K562 (cell line): Measurements from ENCODE around the gene CEMIP. TPM values are rescaled to one million over a fixed set of nuclear protein-coding genes. Genes with fewer than 3 reads are reported as not detected.
A peak's percentile ranks its signal among the peaks of the same experiment; 100 is the strongest.

Source experiments
- ATAC-seq: fragments of 200-7000 bp; cut with Tn5 transposase; 3 replicates; pipeline ENCODE4 v1.9.1; 2020; ENCODE audit warnings: moderate library complexity
- BruUV-seq: library from RNA; stranded (reverse); fragments of 400-500 nt; replicated peaks from 2 replicates; lab custom pipeline; 2021; lab: Mats Ljungman, UMichigan
- CTCF ChIA-PET: fragments of 300-600 bp; formaldehyde crosslinking; extraction: SDS; loops from one replicate; lab custom pipeline; 2021; ENCODE audit warnings: low intra/inter-chr PET ratio; lab: Yijun Ruan, JAX
- POLR2A ChIA-PET: fragments of 300-600, 350-650 bp; sonication (Branson Sonifier 250); formaldehyde crosslinking; extraction: SDS; loops from one replicate; lab custom pipeline; 2021; ENCODE audit warnings: antibody characterized with exemption, inconsistent platforms; lab: Yijun Ruan, JAX
- DNase-seq, 4 experiments: peaks; one replicate each; pipeline versions ENCODE4 v3.0.0 to v3.0.0-alpha.2; 2011 to 2018; ENCODE audit warnings: low spot score in 3 of 4, mixed read lengths in 3 of 4; ENCODE audit errors: extremely low read depth in 1 of 4
- FAIRE-seq: peaks from 2 replicates; lab custom pipeline; 2011; peaks lifted over from hg19 to GRCh38; lab: Jason Lieb, UNC
- H2AFZ ChIP-seq: 2 replicates; pipeline ENCODE4 v1.6.0; 2011; ENCODE audit warnings: low read depth, low read length, control low read depth, inconsistent platforms
- H3K27ac ChIP-seq: fragments of 200-600 bp; 3 replicates; pipeline ENCODE4 v1.8.0; 2011; ENCODE audit warnings: low read depth, mild to moderate bottlenecking, control low read depth, inconsistent platforms, low read length, moderate library complexity, mixed read lengths; ENCODE audit errors: extremely low read depth
- H3K27me3 ChIP-seq, 2 experiments: fragments of 300-600 bp in 1 of 2; 2 replicates in 1 of 2; 3 replicates in 1 of 2; pipeline versions ENCODE4 v1.6.0 to v1.8.0; 2011; ENCODE audit warnings: inconsistent platforms in 2 of 2, low read length in 2 of 2, mild to moderate bottlenecking in 1 of 2, mixed read lengths in 1 of 2, moderate library complexity in 1 of 2; ENCODE audit not compliant: control insufficient read depth in 2 of 2, insufficient read depth in 2 of 2
- H3K36me3 ChIP-seq: fragments of 300-600 bp; 3 replicates; pipeline ENCODE4 v1.8.0; 2011; ENCODE audit warnings: mild to moderate bottlenecking, low read length, inconsistent platforms; ENCODE audit not compliant: control insufficient read depth, insufficient read depth
- H3K4me1 ChIP-seq, 2 experiments: fragments of 200-600 bp in 1 of 2; replicated peaks in 1 of 2; 2 replicates in 1 of 2; 3 replicates in 1 of 2; pipeline versions ENCODE4 v1.5.1 to v1.8.0; 2011; ENCODE audit warnings: inconsistent platforms in 2 of 2, low read length in 2 of 2, mild to moderate bottlenecking in 1 of 2, mixed read lengths in 1 of 2, moderate library complexity in 1 of 2; ENCODE audit not compliant: control insufficient read depth in 2 of 2, insufficient read depth in 2 of 2
- H3K4me2 ChIP-seq: 2 replicates; pipeline ENCODE4 v1.6.1; 2011; ENCODE audit warnings: low read length, control low read depth, inconsistent platforms, mixed read lengths; ENCODE audit not compliant: insufficient read depth
- H3K4me3 ChIP-seq: fragments of 200-600 bp; sonication (generic), shearing (Covaris generic); 2 replicates; pipeline ENCODE4 v1.5.1; 2016; ENCODE audit warnings: control low read depth, inconsistent platforms
- H3K79me2 ChIP-seq: fragments of 200-600 bp; 3 replicates; pipeline ENCODE4 v1.8.0; 2011; ENCODE audit warnings: low read length, inconsistent platforms; ENCODE audit not compliant: control insufficient read depth, insufficient read depth
- H3K9ac ChIP-seq, 2 experiments: 2 replicates each; pipeline versions ENCODE4 v1.6.0 to v1.6.1; 2011; ENCODE audit warnings: low read depth in 2 of 2, low read length in 2 of 2, control low read depth in 1 of 2, inconsistent platforms in 1 of 2, mild to moderate bottlenecking in 1 of 2, mixed read lengths in 1 of 2; ENCODE audit not compliant: insufficient read depth in 1 of 2
- H3K9me1 ChIP-seq: one replicate; pipeline ENCODE4 v1.6.0; 2011; ENCODE audit warnings: inconsistent platforms, mild to moderate bottlenecking, low read length, moderate library complexity; ENCODE audit not compliant: control insufficient read depth, insufficient read depth
- H3K9me3 ChIP-seq: replicated peaks from 2 replicates; pipeline ENCODE4 v1.5.1; 2011; ENCODE audit warnings: low read depth, low read length, inconsistent platforms; ENCODE audit not compliant: control insufficient read depth, insufficient read depth
- H4K20me1 ChIP-seq: replicated peaks from 2 replicates; pipeline ENCODE4 v1.6.1; 2011; ENCODE audit warnings: low read length, inconsistent platforms, mixed read lengths; ENCODE audit not compliant: control insufficient read depth, insufficient read depth
- FUS ChIP-seq: fragments of 200-400 bp; formaldehyde crosslinking; optimal IDR thresholded peaks from 2 replicates; pipeline ENCODE3; 2017; ENCODE audit warnings: low read depth, low read length
- HDAC6 ChIP-seq: IDR thresholded peaks from 2 replicates; pipeline ENCODE4 v1.6.1; 2012; ENCODE audit warnings: low read depth, mild to moderate bottlenecking, control low read depth, inconsistent platforms, low read length, moderate library complexity
- HOXB6 ChIP-seq: fragments of 250-450 bp; sonication (Bioruptor Pico); IDR thresholded peaks from 2 replicates; pipeline ENCODE4 v1.5.1; 2022; ENCODE audit warnings: mild to moderate bottlenecking, borderline replicate concordance
- KAT8 ChIP-seq: fragments of 450-650 bp; IDR thresholded peaks from 2 replicates; pipeline ENCODE4 v1.6.1; 2016; ENCODE audit warnings: low read depth, mild to moderate bottlenecking
- PHTF2 ChIP-seq: fragments of 250-450 bp; sonication (Bioruptor Pico); IDR thresholded peaks from 2 replicates; pipeline ENCODE4 v1.5.0; 2021; ENCODE audit warnings: mild to moderate bottlenecking
- RFX1 ChIP-seq: fragments of 450-650 bp; IDR thresholded peaks from 2 replicates; pipeline ENCODE4 v1.6.1; 2016; ENCODE audit warnings: mild to moderate bottlenecking, moderate library complexity
- SAP30 ChIP-seq: fragments of 200-600 bp; sonication (generic); IDR thresholded peaks from 2 replicates; pipeline ENCODE4 v1.6.1; 2012; ENCODE audit warnings: borderline replicate concordance, low read depth, mild to moderate bottlenecking, moderate library complexity, low read length, control low read depth, inconsistent platforms; ENCODE audit not compliant: insufficient read depth, poor library complexity, severe bottlenecking
- ZBTB8A ChIP-seq: fragments of 450-650 bp; IDR thresholded peaks from 2 replicates; pipeline ENCODE4 v1.6.1; 2018; ENCODE audit warnings: mild to moderate bottlenecking, moderate library complexity; ENCODE audit not compliant: partially characterized antibody
- ZNF311 ChIP-seq: fragments of 250-450 bp; sonication (Bioruptor Pico); IDR thresholded peaks from 2 replicates; pipeline ENCODE4 v1.4.0; 2020; ENCODE audit warnings: mild to moderate bottlenecking, moderate library complexity
- ZNF316 ChIP-seq: fragments of 450-650 bp; IDR thresholded peaks from 2 replicates; pipeline ENCODE4 v1.6.1; 2016
- WGBS: fragments of 100-300 bp; shearing (Covaris generic); methylation state at CpG from one replicate; pipeline ENCODE4 v1.1.6; 2016; ENCODE audit warnings: low coverage, mixed read lengths; ENCODE audit not compliant: insufficient coverage; ENCODE audit errors: missing lambda C conversion rate; 5-methylcytosine and 5-hydroxymethylcytosine counted together
- in situ Hi-C: fragments of 300-500 bp; cut with MboI; formaldehyde crosslinking; loops from 4 replicates; pipeline ENCODE4 v1.15.0; 2018; ENCODE audit warnings: inconsistent platforms, mixed read lengths
- intact Hi-C: fragments of 100-400 bp; cut with micrococcal nuclease; formaldehyde crosslinking; loops from 2 replicates; pipeline ENCODE4 v1.14.2; 2022
- polyA plus RNA-seq, 8 experiments: library from polyadenylated mRNA; depleted of rRNA in 4 of 8; stranded (reverse) in 5 of 8; unstranded in 3 of 8; fragments of >200 nt; fragmentation: Nextera tagmentation in 2 of 8; fragmentation: Illumina TruSeq in 1 of 8; extraction: Ambion mirVana in 2 of 8; extraction: Trizol in 1 of 8; gene quantifications; 2 replicates each; pipeline versions ENCODE4 v1.2.1 to v1.2.3, GENCODE V29; 2011 to 2014; ENCODE audit warnings: inconsistent platforms in 1 of 8, missing spikeins in 1 of 8
- total RNA-seq, 7 experiments: library from RNA; depleted of rRNA in 6 of 7; stranded (reverse); fragments of >200 nt in 6 of 7; fragmentation: Illumina TruSeq in 2 of 7; extraction: Trizol in 2 of 7; gene quantifications; 2 replicates each; pipeline versions ENCODE4 v1.2.1 to v1.2.3, GENCODE V29; 2011 to 2021; ENCODE audit warnings: low replicate concordance in 1 of 7
- TF ChIP-seq, protein P1 (sequence below): sonication (generic); formaldehyde crosslinking; IDR thresholded peaks from 2 replicates; pipeline ENCODE4 v1.8.0; 2023; ENCODE audit warnings: mild to moderate bottlenecking, missing genetic modification reagents
- TF ChIP-seq, protein P2 (sequence below): fragments of 150-350 bp; IDR thresholded peaks from 2 replicates; pipeline ENCODE4 v1.6.1; 2014; ENCODE audit warnings: low read depth, mild to moderate bottlenecking, low read length, borderline replicate concordance

CEMIP gene
- total and polyA plus RNA-seq, 9 of the 15 experiments (the other 6 are each of a cell fraction or from before 2014, with no cell fraction given), result 0.33 TPM; not detected in 8

DNA sequence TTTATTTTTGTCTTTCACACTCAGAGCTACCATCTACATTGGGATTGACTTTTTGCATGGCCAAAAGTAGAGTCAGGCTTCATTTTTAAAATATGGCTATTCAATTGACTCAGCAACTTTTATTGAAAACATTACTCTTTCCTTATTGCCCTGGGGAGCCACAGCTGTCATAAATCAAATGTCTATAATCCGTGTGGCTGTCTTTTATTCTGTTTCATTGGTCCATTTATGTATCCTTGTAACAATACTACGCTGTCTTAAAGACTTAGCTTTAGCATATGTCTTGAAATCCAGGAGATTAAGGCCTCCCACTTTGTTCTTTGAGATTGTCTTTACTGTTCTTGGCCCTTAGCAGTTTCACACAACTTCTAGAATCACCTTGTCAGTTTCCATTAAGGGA, 55.2 kb downstream of the CEMIP start:
- Histone ChIP-seq H3K36me3 (no peaks in the 10 kb centered on the region), H3K9me3 (no peaks in the 10 kb centered on the region), H3K9me1 (no peaks in the 10 kb centered on the region), H3K79me2 (no peaks in the 10 kb centered on the region), H3K4me3 (no peak overlapping the region), H3K4me2 (no peak overlapping the region), H4K20me1 (no peaks in the 10 kb centered on the region; the same call in 1 of the 2 replicates), H2AFZ (no peak overlapping the region), H3K4me1 (no peaks in the 10 kb centered on the region), H3K27ac (no peak overlapping the region), H3K27me3 (peaks cover 9 to 25% of the 10 kb centered on the region in 2 experiments; a peak in 3 of 5 replicates), H3K9ac (no peak overlapping the region)
- intact Hi-C loops (no loop called here), in situ Hi-C loops (no loop called here)
- ChIA-PET CTCF (no interaction called here), POLR2A (no interaction called here)
- DNase-seq (no peak), FAIRE-seq (no peak), ATAC-seq (no peak)
- 0% methylated on average over 2 of the region's 2 CpGs for WGBS
- TF ChIP-seq ZNF316 (peak; percentile 34; the same call in 1 of the 2 replicates), SAP30 (no peak)
- no TSS peak for BruUV-seq

DNA sequence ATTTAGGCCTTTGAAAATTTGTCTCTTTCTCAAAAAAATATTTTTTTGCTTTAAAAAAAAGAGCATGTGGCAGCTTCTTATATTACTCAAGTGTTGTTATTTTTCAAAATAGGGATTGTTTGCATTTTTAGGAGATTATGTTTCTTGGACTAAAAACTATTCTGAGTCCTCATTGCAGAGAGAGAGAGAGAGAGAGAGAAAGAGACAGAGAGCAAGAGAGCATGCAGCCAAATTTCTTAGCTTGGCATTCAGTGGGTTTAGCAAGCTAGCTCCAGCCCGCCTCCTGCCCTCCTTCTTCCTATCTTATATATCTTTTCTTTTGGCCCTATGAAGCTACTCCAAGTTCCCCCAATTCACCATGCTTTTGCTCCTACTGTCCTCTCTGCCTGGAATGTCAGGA, 55.7 kb downstream of the CEMIP start:
- ATAC-seq (no peak), FAIRE-seq (no peak), DNase-seq (no peak)
- Histone ChIP-seq H3K9me3 (no peaks in the 10 kb centered on the region), H3K27ac (no peak overlapping the region), H3K4me1 (no peaks in the 10 kb centered on the region), H3K4me3 (no peak overlapping the region), H3K9me1 (no peaks in the 10 kb centered on the region), H3K4me2 (no peak overlapping the region), H4K20me1 (no peaks in the 10 kb centered on the region; the same call in 1 of the 2 replicates), H3K79me2 (no peaks in the 10 kb centered on the region), H2AFZ (no peak overlapping the region), H3K27me3 (peaks cover 11 to 30% of the 10 kb centered on the region in 2 experiments; a peak in 4 of 5 replicates), H3K36me3 (no peaks in the 10 kb centered on the region), H3K9ac (no peak overlapping the region)
- no TSS peak for BruUV-seq
- POLR2A ChIA-PET, result interaction anchor here (0.6 kb wide), 1 partner anchor 68 kb away, joined by 3 read pairs; no protein-coding TSS in a partner anchor
- CTCF ChIA-PET, result no interaction called here
- WGBS, result 0% methylated on average over 1 of the region's 1 CpG
- in situ Hi-C loops (no loop called here), intact Hi-C loops (no loop called here)
- TF ChIP-seq, protein P1, sequence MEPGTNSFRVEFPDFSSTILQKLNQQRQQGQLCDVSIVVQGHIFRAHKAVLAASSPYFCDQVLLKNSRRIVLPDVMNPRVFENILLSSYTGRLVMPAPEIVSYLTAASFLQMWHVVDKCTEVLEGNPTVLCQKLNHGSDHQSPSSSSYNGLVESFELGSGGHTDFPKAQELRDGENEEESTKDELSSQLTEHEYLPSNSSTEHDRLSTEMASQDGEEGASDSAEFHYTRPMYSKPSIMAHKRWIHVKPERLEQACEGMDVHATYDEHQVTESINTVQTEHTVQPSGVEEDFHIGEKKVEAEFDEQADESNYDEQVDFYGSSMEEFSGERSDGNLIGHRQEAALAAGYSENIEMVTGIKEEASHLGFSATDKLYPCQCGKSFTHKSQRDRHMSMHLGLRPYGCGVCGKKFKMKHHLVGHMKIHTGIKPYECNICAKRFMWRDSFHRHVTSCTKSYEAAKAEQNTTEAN (CRISPR knock-in tag), result no peak
- TF ChIP-seq RFX1 (no peak), FUS (no peak), ZBTB8A (no peak), KAT8 (no peak), PHTF2 (CRISPR knock-in tag) (no peak), HOXB6 (no peak), ZNF311 (CRISPR knock-in tag) (no peak), HDAC6 (no peak)
- TF ChIP-seq, protein P2, sequence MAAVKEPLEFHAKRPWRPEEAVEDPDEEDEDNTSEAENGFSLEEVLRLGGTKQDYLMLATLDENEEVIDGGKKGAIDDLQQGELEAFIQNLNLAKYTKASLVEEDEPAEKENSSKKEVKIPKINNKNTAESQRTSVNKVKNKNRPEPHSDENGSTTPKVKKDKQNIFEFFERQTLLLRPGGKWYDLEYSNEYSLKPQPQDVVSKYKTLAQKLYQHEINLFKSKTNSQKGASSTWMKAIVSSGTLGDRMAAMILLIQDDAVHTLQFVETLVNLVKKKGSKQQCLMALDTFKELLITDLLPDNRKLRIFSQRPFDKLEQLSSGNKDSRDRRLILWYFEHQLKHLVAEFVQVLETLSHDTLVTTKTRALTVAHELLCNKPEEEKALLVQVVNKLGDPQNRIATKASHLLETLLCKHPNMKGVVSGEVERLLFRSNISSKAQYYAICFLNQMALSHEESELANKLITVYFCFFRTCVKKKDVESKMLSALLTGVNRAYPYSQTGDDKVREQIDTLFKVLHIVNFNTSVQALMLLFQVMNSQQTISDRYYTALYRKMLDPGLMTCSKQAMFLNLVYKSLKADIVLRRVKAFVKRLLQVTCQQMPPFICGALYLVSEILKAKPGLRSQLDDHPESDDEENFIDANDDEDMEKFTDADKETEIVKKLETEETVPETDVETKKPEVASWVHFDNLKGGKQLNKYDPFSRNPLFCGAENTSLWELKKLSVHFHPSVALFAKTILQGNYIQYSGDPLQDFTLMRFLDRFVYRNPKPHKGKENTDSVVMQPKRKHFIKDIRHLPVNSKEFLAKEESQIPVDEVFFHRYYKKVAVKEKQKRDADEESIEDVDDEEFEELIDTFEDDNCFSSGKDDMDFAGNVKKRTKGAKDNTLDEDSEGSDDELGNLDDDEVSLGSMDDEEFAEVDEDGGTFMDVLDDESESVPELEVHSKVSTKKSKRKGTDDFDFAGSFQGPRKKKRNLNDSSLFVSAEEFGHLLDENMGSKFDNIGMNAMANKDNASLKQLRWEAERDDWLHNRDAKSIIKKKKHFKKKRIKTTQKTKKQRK, result no peak
